Esophagus squamous epithelium (tissue), 4 donors: ENCODE measurements around the gene COLGALT1.

ENCODE experiments used
- CTCF ChIP-seq, 6 experiments: fragments of 450-650 bp in 4 of 6; fragments of 200-600 bp in 2 of 6; sonication (generic) in 2 of 6; IDR thresholded peaks; one replicate each; pipeline ENCODE4 v1.5.1; 2016 to 2019; ENCODE audit warnings: antibody characterized with exemption in 6 of 6, mild to moderate bottlenecking in 4 of 6, moderate library complexity in 4 of 6
- POLR2A ChIP-seq, 4 donors: fragments of 450-650 bp; IDR thresholded peaks; one replicate each; pipeline ENCODE4 v1.6.1; 2017; ENCODE audit warnings: antibody characterized with exemption in 4 of 4, mild to moderate bottlenecking in 4 of 4, moderate library complexity in 3 of 4

GRCh38 chr19:17581211-17581874 is 25.9 kb downstream of the COLGALT1 start:
- TF ChIP-seq POLR2A (IDR thresholded peaks at IDR 0.05): no peak
- TF ChIP-seq CTCF (IDR thresholded peaks at IDR 0.05): no peak
